GM21717 (cell line): ENCODE results near the gene SLC22A31.

Source experiments
- ATAC-seq: cut with Tn5 transposase; IDR thresholded peaks from one replicate; pipeline ENCODE4 v1.9.1; 2021; ENCODE audit warnings: mild to moderate bottlenecking, moderate library complexity; ENCODE audit not compliant: unreplicated experiment

SLC22A31 gene

GRCh38 chr16:89217138-89217387, 16.7 kb upstream of the SLC22A31 start:
- ATAC-seq, result no peak

- no peak for ATAC-seq
These were observed 16.2 kb upstream of the SLC22A31 start for GRCh38 chr16:89216315-89217137.

GRCh38 chr16:89210904-89211515, 10.7 kb upstream of the SLC22A31 start:
- no peak for ATAC-seq

DNA sequence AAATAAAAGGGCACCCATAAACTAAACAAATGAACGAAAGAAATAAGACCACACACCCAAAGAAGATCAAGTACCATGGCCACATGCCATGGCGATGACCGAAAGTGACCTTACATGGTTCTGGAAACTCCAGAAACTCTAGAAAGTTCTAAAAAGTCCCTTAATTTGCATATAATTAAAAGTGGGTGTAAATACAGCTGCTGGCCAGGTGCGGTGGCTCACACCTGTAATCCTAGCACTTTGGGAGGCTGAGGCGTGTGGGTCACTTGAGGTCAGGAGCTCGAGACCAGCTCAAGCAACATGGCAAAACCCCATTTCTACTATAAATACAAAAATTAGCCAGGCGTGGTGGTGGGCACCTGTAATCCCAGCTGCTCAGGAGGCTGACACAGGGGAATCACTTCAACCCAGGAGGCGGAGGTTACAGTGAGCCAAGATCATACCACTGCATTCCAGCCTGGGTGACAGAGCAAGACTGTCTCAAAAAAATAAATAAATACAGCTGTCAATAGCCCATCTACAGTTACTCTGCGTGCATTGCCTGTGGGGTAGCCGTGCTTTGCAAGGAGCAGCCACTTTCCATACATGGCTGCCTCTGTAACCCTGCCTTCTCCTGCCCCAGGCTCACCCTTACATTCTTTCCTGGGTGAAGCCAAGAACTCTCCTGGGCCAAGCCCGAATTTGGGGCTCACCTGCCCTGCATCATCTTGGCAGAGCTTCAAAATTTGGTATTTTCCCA, 10.0 kb upstream of the SLC22A31 start:
- ATAC-seq, result no peak

- no peak for ATAC-seq
These were observed 9.2 kb upstream of the SLC22A31 start for GRCh38 chr16:89209522-89210044.

DNA sequence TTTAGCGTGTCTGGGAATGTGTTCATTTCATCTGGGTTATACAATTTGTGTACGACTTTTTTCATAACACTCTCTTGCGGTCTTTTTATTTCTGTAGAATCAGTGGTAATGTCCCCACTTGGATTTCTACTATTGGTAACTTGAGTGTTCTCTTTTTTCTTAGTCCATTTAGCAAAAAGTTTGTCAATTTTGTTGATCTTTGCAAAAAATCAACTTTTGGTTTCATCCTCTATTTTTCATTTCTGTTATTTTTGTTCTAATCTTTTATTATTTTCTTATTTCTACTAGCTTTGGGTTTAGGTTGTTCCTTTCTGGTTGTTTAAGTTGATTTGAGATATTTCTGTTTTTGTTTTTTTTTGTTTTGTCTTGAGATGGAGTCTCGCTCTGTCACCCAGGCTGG, 7.7 kb upstream of the SLC22A31 start:
- no peak for ATAC-seq

DNA sequence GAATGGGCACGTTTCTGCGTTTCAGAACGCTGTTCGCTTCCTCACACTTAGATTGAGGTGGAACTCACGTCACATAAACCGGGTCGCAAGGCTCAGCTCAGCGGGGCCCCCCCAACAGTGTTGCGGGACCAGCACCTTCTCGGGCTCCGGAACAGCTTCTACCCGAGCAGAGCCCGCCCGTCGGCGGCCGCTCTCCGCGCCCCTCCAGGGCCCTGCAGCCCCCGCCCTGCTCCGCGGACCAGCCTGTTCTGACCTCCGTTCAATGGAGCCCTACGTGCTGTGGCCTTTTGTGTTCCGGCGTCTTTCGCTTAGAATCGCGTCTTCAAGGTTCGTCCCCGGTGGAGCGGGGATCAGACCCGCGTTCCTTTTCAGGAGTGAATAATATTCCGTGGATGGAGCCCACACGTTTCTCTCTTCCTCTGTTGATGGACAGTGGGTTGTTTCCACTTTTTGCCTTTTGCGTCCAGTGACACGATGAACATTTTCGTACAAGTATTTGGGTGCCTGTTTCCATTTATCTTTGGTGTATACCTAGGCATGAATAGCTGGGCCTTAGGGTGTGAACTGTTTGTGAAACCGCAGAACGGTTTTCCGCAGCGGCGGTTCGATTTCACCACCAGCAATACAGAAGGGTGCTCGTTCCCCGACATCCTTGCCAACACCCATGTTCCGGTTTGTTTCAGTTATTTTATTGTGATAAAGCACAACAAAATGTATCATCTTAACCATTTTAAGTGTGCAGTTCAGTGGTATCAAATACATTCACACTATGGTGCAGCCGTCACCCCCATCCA, 2.3 kb upstream of the SLC22A31 start:
- no peak for ATAC-seq

GRCh38 chr16:89201439-89202377, 1.4 kb upstream of the SLC22A31 start:
- no peak for ATAC-seq

DNA sequence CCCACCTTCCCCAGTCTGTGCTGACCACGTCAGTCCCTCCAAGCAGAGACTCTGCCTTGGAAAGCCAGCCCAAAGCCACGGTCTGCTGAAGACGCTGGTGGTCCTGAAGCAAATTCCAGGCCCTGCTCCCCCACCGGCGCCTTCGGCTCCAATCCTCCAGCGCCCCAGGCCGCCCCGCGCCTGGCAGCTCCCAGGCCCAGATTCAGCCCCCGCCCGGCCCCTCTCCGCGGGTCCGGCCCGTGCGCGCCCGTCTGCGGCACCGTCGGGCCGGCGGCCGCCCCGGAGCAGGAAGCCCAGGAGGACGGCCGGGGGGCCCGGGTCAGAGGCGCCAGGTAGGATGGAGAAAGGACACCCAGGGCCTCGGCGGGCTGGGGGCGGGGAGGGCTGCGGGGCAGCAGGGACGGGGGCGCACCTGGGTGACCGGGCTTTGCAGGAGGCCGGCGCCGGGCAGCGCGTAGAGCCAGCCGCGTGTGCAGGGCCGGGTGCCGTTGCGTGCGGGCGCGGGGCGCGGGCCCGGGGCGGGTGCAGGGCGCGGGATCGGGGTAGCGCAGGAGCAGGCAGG, 594 bp upstream of the SLC22A31 start:
- ATAC-seq, result no peak

- no peak for ATAC-seq
These were observed 855 bp downstream of the SLC22A31 start for GRCh38 chr16:89199241-89200123.

DNA sequence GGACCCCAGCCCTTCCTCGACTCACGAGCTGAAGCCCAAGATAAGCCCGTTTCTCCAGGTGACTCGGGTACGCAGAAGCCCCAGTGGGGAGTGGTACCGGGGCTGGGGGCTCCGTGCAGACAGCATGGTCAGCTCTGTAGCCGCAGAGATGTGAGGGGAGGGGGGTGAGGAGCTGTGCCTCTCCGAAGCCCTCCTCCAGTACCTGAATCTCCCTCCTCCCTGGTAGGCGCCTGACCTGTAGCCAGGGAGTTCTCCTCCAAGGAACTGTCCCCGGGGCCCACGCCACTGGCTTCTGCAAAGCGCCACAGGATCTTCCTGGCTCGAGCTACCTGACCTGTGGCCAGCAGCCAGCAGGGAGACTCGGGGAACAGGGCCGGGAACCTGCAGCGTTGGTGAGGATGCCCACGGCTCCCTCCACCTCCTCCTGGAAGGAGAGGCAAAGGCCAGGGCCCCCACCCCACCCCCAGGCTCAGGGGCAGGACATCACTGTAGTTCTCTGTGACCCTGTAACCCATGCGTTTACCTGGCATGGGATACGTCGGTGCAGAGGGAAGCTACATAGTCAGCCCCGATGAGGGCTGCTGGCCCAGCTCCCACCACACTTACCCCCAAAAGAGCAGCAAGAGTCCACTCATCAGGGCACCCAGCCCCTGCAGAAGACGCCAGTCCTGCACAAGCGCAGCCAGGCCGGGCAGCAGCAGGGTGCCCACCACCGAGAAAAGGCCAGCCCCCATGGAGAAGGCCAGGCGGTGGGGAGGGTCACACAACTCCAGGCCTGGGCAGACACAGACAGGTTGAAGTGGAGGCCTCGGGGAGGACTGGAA, 1.7 kb downstream of the SLC22A31 start:
- ATAC-seq, result no peak

GRCh38 chr16:89197633-89198416, 2.5 kb downstream of the SLC22A31 start:
- ATAC-seq, result no peak

DNA sequence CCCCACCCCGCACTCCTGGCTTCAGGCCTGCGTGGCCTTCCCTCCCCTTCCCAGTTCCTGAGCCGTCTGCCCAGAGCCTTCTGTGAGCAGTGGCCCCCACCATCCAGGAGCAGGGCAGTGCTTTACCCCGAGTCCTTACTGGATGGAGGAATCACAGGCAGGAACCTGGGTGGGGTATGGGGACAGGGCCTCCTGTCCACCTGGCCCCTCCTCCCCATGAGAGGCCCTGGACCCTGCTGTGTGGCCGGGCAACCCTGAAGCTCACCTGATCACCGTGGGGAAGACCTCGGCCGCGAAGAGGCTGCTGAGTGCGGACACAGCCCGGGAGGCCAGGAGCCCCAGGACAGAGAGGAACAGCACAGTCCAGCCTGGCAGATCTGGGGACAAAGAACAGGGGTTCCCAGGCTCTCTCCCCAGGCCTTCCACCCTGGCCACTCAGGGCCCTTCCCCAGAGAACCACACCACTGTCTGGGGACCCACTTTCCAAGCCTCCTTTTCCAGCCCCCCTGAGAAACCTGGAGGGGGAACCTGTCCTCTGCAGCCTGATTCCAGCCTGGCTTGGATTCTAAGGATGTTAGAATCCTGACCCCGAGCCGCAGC, 3.2 kb downstream of the SLC22A31 start:
- no peak for ATAC-seq

DNA sequence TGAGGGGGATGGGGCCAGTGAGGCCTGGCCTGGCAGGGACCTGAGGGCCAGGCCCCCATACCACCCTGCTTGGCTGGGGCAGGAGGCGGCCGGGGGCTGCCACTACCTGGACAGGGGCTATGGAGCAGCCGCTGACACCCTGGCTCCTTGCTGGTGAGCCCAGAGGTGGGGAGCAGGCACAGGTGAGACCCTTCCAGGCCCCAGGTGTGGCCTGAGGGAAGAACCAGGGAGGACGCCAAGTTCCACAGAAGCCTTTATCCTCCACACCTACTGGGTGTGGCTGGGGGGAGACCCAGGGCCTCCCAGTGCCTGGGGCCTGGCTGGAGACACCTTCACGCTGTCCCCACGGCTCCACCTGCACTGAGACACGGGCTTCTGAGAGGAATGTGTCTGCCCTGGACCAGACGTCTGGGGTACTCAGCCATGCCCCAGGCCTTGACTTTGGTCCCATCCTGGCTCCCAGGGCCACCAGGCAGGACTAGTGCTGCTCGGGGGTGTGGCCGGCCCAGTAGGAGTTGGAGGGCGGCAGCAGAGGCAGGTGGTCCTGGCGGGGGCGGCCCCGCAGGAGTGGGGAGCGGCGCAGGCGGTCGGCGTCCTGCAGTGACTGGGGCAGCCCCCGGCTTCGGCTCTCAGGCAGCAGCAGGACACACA, 4.7 kb downstream of the SLC22A31 start:
- no peak for ATAC-seq

DNA sequence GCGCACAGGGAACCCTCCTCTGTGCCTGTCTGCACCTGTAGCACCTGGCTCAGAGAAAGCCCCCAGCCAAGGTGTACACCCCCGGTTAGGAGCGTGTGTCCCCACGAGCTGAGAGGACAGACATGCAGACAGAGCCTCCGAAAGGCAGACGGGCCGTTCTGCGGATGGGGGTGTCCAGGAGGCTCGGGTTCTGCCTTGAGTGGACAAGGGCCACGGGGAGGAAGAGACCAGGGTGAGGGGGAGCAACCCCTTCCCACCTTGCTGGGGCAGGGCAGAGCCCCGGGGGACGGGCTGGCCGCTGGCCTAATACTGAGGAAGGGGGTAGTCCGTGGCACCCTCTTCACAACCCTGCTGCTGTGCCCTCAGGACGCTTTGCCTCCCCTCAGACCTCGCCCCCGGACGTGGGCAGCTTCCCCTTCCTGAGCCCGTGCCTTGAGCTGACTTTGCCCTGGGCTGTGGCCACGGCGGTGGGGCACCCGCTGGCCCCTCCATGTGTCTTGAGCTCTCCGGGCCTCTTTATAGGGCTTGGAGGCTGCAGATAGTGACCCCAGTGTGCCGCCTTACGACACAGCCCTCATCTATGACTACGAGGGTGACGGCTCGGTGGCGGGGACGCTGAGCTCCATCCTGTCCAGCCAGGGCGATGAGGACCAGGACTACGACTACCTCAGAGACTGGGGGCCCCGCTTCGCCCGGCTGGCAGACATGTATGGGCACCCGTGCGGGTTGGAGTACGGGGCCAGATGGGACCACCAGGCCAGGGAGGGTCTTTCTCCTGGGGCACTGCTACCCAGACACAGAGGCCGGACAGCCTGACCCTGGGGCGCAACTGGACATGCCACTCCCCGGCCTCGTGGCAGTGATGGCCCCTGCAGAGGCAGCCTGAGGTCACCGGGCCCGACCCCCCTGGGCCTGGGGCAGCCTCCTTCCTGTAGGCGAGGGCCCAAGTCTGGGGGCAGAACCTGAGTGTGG, 5.7 kb downstream of the SLC22A31 start:
- no peak for ATAC-seq
